HepG2 (cell line): Measurements from ENCODE around the gene NCOA3. TPM values are rescaled to one million over a fixed set of nuclear protein-coding genes. Genes with fewer than 3 reads are reported as not detected.

Source experiments
- CHD4 ChIP-seq: fragments of 200-600 bp; sonication (generic); IDR thresholded peaks from 2 replicates; pipeline ENCODE4 v1.7.0; 2017; ENCODE audit warnings: mild to moderate bottlenecking, low read length, borderline replicate concordance
- KDM4B ChIP-seq: sonication (generic); formaldehyde crosslinking; IDR thresholded peaks from 2 replicates; pipeline ENCODE4 v1.4.0; 2020; ENCODE audit warnings: missing genetic modification reagents
- MBNL3 ChIP-seq: fragments of 250-450 bp; sonication (Bioruptor Pico); conservative IDR thresholded peaks from 2 replicates; pipeline ENCODE4 v1.8.0; 2022; ENCODE audit warnings: mild to moderate bottlenecking, inconsistent platforms
- NPAS2 ChIP-seq: sonication (generic); formaldehyde crosslinking; IDR thresholded peaks from 2 replicates; pipeline ENCODE4 v1.8.0; 2022; ENCODE audit warnings: mild to moderate bottlenecking, missing genetic modification reagents, borderline replicate concordance
- PHF21A ChIP-seq: sonication (generic); formaldehyde crosslinking; IDR thresholded peaks from 2 replicates; pipeline ENCODE4 v1.5.0; 2020; ENCODE audit warnings: mild to moderate bottlenecking, missing genetic modification reagents
- RBM39 ChIP-seq: fragments of 200-400 bp; formaldehyde crosslinking; IDR thresholded peaks from one replicate; pipeline ENCODE4 v1.6.1; 2018; ENCODE audit warnings: antibody characterized with exemption, mild to moderate bottlenecking, low read depth, low read length; ENCODE audit not compliant: poor library complexity, severe bottlenecking
- SIX4 ChIP-seq: sonication (generic); formaldehyde crosslinking; IDR thresholded peaks from 2 replicates; pipeline ENCODE4 v1.4.0; 2020; ENCODE audit warnings: missing genetic modification reagents
- SOX13 ChIP-seq, 3 experiments: fragments of 450-650 bp in 1 of 3; sonication (generic) in 1 of 3; formaldehyde crosslinking in 1 of 3; IDR thresholded peaks in 2 of 3; conservative IDR thresholded peaks in 1 of 3; 2 replicates each; pipeline versions ENCODE4 v1.5.0 to v1.6.1; 2016 to 2020; ENCODE audit warnings: antibody characterized with exemption in 1 of 3, mild to moderate bottlenecking in 1 of 3, missing compliant biosample characterization in 1 of 3, missing genetic modification reagents in 1 of 3, moderate library complexity in 1 of 3
- SRF ChIP-seq: IDR thresholded peaks from 2 replicates; pipeline ENCODE4 v1.6.1; 2011; ENCODE audit warnings: mild to moderate bottlenecking, low read depth, low read length, moderate library complexity
- ZNF367 ChIP-seq: sonication (generic); formaldehyde crosslinking; IDR thresholded peaks from 2 replicates; pipeline ENCODE4 v1.4.0; 2020; ENCODE audit warnings: missing genetic modification reagents, borderline replicate concordance
- ZNF543 ChIP-seq: sonication (generic); formaldehyde crosslinking; IDR thresholded peaks from 2 replicates; pipeline ENCODE4 v1.4.0; 2020; ENCODE audit warnings: mild to moderate bottlenecking, missing genetic modification reagents
- ZNF546 ChIP-seq: sonication (generic); formaldehyde crosslinking; conservative IDR thresholded peaks from 2 replicates; pipeline ENCODE4 v1.8.1; 2023; ENCODE audit warnings: mild to moderate bottlenecking, missing genetic modification reagents
- ZNF678 ChIP-seq: sonication (generic); formaldehyde crosslinking; IDR thresholded peaks from 2 replicates; pipeline ENCODE4 v1.4.0; 2020; ENCODE audit warnings: mild to moderate bottlenecking, missing genetic modification reagents
- polyA plus RNA-seq, 8 experiments: library from polyadenylated mRNA; depleted of rRNA in 3 of 8; stranded (reverse) in 7 of 8; unstranded in 1 of 8; fragments of >200 nt; fragmentation: Illumina TruSeq in 4 of 8; extraction: Trizol in 4 of 8; gene quantifications; 2 replicates each; pipeline versions ENCODE4 v1.2.1 to v1.2.3, GENCODE V29; 2011 to 2016; ENCODE audit warnings: low read depth in 4 of 8, missing spikeins in 1 of 8, mixed read lengths in 1 of 8; ENCODE audit not compliant: insufficient read depth in 1 of 8
- total RNA-seq, 5 experiments: library from RNA; depleted of rRNA; stranded (reverse); fragments of >200 nt; fragmentation: Illumina TruSeq; extraction: Trizol; gene quantifications; 2 replicates each; pipeline ENCODE4 v1.2.3, GENCODE V29; 2016; ENCODE audit warnings: low read depth in 1 of 5
- TF ChIP-seq, protein P1 (sequence below): sonication (generic); formaldehyde crosslinking; IDR thresholded peaks from one replicate; pipeline ENCODE4 v1.5.1; 2020; ENCODE audit warnings: mild to moderate bottlenecking, missing genetic modification reagents; ENCODE audit errors: not compliant biosample characterization
- TF ChIP-seq, protein P2 (sequence below): sonication (generic); formaldehyde crosslinking; IDR thresholded peaks from 2 replicates; pipeline ENCODE4 v1.4.0; 2020; ENCODE audit warnings: missing genetic modification reagents
- TF ChIP-seq, protein P3 (sequence below): sonication (generic); formaldehyde crosslinking; IDR thresholded peaks from 2 replicates; pipeline ENCODE4 v1.5.0; 2020; ENCODE audit warnings: missing genetic modification reagents
- TF ChIP-seq, protein P4 (sequence below): sonication (generic); formaldehyde crosslinking; IDR thresholded peaks from 2 replicates; pipeline ENCODE4 v1.5.0; 2020; ENCODE audit warnings: missing genetic modification reagents

NCOA3 gene
- total and polyA plus RNA-seq, 2 of the 13 experiments (the other 11 are each of a cell fraction or from before 2014, with no cell fraction given), result 35.0 to 56.8 TPM

DNA sequence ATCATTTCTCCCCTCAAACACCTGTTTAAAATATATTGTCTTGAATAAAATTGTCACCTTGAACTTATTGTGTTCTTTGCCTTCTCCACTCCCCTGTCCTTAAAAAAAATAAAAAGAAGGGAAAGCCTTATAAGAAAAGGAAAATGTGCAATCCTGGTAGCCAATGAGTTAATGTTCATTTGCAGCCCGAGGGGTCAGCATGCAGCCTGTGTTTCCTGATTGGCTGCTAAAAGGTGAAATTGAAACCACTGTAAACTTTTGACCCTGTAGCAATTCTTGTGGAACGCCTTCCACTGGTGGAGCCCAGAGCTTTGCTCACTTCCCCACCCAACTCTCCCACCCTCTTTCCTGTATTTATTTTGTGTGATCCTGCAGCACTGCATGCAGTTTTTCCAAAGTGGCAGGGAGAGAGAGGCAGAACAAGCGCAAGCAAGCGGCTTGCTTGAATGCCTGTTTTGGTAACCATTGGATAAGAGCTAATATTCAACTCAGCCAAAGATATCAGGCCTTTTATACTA, 74.9 kb downstream of the NCOA3 start (continued):
- TF ChIP-seq, protein P1, sequence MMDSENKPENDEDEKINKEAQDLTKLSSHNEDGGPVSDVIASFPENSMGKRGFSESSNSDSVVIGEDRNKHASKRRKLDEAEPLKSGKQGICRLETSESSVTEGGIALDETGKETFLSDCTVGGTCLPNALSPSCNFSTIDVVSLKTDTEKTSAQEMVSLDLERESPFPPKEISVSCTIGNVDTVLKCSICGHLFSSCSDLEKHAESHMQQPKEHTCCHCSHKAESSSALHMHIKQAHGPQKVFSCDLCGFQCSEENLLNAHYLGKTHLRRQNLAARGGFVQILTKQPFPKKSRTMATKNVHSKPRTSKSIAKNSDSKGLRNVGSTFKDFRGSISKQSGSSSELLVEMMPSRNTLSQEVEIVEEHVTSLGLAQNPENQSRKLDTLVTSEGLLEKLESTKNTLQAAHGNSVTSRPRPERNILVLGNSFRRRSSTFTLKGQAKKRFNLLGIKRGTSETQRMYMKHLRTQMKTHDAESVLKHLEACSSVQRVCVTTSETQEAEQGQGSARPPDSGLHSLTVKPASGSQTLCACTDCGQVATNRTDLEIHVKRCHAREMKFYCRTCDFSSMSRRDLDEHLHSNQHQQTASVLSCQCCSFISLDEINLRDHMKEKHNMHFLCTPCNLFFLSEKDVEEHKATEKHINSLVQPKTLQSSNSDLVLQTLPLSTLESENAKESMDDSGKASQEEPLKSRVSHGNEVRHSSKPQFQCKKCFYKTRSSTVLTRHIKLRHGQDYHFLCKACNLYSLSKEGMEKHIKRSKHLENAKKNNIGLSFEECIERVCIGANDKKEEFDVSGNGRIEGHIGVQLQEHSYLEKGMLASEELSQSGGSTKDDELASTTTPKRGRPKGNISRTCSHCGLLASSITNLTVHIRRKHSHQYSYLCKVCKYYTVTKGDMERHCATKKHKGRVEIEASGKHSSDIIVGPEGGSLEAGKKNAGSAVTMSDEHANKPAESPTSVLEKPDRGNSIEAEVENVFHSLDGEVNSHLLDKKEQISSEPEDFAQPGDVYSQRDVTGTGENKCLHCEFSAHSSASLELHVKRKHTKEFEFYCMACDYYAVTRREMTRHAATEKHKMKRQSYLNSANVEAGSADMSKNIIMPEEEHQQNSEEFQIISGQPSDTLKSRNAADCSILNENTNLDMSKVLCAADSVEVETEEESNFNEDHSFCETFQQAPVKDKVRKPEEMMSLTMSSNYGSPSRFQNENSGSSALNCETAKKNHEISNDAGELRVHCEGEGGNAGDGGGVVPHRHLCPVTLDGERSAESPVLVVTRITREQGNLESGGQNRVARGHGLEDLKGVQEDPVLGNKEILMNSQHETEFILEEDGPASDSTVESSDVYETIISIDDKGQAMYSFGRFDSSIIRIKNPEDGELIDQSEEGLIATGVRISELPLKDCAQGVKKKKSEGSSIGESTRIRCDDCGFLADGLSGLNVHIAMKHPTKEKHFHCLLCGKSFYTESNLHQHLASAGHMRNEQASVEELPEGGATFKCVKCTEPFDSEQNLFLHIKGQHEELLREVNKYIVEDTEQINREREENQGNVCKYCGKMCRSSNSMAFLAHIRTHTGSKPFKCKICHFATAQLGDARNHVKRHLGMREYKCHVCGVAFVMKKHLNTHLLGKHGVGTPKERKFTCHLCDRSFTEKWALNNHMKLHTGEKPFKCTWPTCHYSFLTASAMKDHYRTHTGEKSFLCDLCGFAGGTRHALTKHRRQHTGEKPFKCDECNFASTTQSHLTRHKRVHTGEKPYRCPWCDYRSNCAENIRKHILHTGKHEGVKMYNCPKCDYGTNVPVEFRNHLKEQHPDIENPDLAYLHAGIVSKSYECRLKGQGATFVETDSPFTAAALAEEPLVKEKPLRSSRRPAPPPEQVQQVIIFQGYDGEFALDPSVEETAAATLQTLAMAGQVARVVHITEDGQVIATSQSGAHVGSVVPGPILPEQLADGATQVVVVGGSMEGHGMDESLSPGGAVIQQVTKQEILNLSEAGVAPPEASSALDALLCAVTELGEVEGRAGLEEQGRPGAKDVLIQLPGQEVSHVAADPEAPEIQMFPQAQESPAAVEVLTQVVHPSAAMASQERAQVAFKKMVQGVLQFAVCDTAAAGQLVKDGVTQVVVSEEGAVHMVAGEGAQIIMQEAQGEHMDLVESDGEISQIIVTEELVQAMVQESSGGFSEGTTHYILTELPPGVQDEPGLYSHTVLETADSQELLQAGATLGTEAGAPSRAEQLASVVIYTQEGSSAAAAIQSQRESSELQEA (CRISPR knock-in tag), result no peak
- TF ChIP-seq SIX4 (peak; percentile 98), ZNF367 (CRISPR knock-in tag) (no peak), ZNF546 (CRISPR knock-in tag) (no peak), ZNF678 (no peak), SOX13 (IDR thresholded peaks at IDR 0.05) (no peak), SOX13 (CRISPR knock-in tag; conservative IDR thresholded peaks at IDR 0.05 in 1 of 2, IDR thresholded peaks at IDR 0.05 in 1 of 2) (peak in 1 of 2 experiments; percentile 79; a peak in 2 of 4 replicates), NPAS2 (no peak), SRF (peak; percentile 44; the same call in 1 of the 2 replicates), CHD4 (no peak), MBNL3 (CRISPR knock-in tag) (no peak), PHF21A (CRISPR knock-in tag) (peak; percentile 90; the same call in 1 of the 2 replicates), RBM39 (no peak), KDM4B (CRISPR knock-in tag) (peak; percentile 73; the same call in 1 of the 2 replicates), ZNF543 (CRISPR knock-in tag) (no peak)
- TF ChIP-seq, protein P2, sequence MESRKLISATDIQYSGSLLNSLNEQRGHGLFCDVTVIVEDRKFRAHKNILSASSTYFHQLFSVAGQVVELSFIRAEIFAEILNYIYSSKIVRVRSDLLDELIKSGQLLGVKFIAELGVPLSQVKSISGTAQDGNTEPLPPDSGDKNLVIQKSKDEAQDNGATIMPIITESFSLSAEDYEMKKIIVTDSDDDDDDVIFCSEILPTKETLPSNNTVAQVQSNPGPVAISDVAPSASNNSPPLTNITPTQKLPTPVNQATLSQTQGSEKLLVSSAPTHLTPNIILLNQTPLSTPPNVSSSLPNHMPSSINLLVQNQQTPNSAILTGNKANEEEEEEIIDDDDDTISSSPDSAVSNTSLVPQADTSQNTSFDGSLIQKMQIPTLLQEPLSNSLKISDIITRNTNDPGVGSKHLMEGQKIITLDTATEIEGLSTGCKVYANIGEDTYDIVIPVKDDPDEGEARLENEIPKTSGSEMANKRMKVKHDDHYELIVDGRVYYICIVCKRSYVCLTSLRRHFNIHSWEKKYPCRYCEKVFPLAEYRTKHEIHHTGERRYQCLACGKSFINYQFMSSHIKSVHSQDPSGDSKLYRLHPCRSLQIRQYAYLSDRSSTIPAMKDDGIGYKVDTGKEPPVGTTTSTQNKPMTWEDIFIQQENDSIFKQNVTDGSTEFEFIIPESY (CRISPR knock-in tag), result 0 out of 2 replicates have a peak, but pooled peaks have one; percentile 14
- TF ChIP-seq, protein P3, sequence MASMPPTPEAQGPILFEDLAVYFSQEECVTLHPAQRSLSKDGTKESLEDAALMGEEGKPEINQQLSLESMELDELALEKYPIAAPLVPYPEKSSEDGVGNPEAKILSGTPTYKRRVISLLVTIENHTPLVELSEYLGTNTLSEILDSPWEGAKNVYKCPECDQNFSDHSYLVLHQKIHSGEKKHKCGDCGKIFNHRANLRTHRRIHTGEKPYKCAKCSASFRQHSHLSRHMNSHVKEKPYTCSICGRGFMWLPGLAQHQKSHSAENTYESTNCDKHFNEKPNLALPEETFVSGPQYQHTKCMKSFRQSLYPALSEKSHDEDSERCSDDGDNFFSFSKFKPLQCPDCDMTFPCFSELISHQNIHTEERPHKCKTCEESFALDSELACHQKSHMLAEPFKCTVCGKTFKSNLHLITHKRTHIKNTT (CRISPR knock-in tag), result no peak
- TF ChIP-seq, protein P4, sequence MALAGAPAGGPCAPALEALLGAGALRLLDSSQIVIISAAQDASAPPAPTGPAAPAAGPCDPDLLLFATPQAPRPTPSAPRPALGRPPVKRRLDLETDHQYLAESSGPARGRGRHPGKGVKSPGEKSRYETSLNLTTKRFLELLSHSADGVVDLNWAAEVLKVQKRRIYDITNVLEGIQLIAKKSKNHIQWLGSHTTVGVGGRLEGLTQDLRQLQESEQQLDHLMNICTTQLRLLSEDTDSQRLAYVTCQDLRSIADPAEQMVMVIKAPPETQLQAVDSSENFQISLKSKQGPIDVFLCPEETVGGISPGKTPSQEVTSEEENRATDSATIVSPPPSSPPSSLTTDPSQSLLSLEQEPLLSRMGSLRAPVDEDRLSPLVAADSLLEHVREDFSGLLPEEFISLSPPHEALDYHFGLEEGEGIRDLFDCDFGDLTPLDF (CRISPR knock-in tag), result no peak
